Skin of body (tissue), 2 donors: ENCODE results near the gene CFAP74. TPM values are rescaled to one million over a fixed set of nuclear protein-coding genes. Genes with fewer than 3 reads are reported as not detected.

Experiments used
- DNase-seq: peaks from one replicate; lab custom pipeline; 2025; lab: John Stamatoyannopoulos, UW
- total RNA-seq: library from RNA; depleted of rRNA; stranded (reverse); fragments of >200 nt; gene quantifications from one replicate; pipeline ENCODE4 v1.2.3, GENCODE V29; 2014

Gene CFAP74
- total RNA-seq, 1 donor from 2014 or later, result 0.49 TPM

DNA sequence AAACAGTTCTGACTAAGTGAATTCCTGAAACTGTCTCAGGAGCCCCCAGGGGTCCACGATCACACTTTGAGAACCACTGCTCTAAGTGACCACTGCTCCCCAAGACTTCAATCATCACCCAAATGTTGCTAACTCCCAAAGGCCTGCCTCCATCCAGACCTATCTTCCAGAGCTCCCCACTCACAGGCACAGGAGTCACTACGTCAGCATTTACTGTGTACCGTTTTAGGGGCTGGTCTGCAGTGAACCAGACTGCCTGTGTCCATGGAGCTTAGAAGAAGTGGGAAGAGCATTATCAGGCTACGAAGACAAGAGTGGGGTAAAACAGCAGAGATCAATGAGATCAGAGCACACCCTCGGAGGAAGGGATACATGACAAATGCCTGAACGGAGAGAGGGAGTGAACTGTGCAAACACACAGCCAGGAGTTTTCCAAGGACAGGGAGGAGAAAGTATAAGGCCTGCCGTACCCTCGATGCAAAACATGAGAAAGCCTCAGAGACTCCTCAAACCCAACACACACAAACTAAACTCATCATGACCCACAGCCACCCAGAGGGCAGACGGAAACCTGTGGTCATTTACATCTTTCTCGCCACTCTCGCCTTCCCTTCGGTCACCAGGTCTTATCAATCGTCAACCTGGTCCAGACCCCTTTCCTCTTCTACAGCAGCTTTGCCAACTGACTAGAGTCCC is 122.8 kb downstream of the CFAP74 start:
- DNase-seq, result no peak

DNA sequence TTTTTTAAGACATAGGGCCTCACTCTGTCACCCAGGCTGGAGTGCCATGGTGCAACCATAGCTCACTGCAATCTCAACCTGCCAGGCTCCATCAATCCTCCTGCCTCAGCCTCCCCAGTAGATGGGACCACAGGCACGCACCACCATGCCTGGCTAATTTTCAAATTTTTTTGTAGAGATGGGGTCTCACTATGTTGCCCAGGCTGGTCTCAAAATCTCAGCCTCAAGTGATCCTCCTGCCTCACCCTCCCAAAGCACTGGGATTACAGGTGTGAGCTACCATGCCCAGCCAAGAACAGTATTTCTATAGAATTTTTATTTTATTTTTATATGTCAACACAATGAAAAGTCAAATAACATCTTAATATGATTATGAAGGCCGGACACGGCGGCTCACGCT is 123.6 kb downstream of the CFAP74 start:
- no peak for DNase-seq

DNA sequence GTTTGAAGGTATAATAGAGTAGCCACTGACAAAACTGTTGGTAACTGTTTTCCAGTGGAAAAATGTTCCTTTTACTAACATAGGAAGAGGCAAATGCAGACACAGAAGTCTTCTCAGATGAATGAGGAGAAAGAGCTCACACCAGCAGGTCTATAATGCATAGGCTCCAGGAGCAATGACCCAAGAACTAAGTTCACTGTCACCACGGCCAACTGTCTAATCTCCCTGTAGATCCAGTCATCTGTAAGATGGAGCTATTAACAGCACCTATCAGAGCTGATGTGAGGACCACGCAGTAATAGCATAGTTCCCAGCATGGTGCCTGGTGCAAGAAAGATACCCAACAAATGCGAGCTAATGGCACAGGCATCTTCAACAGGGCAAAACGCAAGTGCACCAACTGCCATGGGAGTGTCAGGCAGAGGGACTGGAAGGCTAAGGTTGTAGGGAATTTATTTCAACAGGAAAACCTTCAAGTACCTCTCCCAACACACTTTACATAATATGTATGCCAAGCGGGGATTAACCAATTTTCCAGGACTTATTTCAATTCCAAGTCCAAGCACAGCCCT is 125.6 kb downstream of the CFAP74 start:
- DNase-seq, result no peak

DNA sequence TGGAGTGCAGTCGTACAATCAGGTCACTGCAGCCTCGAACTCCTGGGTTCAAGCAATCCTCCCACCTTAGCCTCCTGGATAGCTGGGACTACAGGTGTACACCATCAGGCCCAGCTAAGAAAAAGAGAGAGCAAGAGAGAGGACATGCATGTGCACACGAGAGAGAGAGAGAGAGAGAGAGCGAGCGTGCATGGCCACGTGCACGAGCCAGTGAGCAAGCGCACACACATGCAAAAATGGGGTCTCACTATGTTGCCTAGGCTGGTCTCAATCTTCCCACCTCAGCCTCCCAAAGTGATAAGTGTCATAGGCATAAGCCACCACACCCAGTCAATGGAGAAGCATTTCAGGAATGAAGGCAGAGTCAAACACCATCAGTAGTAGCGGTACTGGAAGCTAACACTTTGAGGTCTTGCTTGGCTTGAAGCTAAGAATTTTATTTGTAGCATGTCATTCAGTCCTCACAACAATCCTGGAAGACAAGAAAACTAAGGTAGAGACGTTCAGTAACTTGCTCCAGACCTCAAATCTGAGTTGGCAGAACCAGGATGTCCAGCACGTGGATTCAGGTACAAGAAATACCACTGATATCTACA is 127.2 kb downstream of the CFAP74 start:
- no peak for DNase-seq

DNA sequence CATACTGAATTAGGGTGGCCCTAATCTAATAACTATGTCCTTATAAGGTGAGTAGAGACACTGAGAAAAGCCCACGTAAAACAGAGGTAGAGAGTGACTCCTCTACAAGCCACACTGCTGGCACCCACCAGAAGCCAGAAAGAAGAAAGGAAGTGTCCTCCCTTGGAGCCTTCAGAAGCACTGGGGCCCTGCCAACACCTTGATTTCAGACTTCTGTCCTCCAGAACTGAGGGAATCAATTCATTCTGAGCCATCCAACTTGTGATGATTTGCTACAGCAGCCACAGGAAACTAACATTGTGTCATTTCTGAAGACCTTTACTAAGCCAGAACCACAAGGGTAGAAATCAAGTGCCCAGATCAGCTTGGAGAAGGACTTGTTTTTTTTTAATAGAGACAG is 127.7 kb downstream of the CFAP74 start:
- DNase-seq, result no peak

DNA sequence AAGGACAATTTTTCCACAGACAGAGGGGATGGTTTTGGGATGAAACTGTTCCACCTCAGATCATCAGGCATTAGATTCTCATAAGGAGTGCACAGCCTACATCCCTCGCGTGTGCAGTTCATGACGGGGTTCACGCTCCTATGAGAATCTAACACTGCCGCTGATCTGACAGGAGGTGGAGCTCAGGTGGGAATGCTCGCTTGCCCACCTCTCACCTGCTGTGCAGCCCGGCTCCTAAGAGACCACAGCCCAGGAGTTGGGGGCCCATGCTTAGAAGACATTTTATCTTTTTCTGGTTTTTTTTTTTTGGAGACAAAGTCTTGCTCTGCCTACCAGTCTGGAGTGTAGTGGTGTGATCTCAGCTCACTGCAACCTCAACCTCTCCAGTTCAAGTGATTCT is 128.7 kb downstream of the CFAP74 start:
- DNase-seq, result no peak

DNA sequence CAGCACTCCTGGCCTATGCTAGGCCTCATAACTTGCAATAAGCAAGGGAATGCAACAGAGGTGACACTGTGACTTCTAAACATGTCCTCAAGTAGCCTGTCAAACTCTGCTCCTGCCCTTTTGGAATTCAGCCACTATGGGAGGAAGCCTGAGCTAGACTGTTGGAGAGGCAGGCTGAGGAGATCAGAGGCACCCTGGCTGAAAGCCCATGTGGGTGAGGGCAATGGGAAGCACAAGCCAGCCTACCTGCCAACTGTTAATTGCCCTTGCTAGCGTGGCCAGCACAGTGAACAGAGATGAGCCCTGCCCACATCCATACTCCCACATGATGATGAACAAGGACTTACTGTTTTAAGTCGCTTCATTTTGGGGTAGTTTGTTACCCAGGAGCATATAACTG is 130.4 kb downstream of the CFAP74 start:
- no peak for DNase-seq

DNA sequence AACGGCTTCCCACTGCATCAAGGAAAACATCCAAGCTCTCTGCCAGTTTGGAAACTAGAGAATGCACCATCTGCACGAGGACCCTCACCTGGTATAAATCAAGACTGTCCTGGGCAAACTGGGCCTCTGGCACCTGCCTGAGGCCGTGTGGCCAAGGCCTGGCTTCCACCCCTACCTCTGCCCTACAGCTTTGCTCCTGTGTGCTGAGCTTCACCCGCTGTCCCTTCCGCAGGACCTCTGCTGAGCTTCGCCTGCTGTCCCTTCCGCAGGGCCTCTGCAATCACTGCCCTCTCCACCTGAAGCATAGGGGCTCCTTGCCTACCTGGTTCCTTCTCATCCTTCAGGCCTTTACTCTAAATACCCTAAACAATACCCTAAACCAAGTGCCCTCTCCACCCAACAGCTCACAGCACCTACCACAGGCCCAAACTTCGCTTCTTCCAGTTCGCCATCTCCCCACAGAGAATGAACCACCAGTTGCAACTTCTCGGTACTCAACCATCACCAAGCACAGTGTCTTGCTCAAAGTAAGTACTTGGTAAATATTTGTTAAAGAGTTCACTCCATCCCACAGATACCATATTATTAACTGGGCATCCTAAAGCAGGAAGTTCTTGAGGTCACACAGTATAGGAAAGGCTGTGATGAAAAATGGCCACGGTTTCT is 131.1 kb downstream of the CFAP74 start:
- no peak for DNase-seq

Other genes with a start within 250 kb of the CFAP74 start
- gene NADK, start 225.3 kb downstream of the CFAP74 start, total RNA-seq, result 33.1 TPM
- gene GNB1, start 112.7 kb downstream of the CFAP74 start, total RNA-seq, result 84.8 TPM
- 19.0 TPM for gene CALML6, start 88.5 kb downstream of the CFAP74 start, total RNA-seq
- gene TMEM52, start 84.5 kb downstream of the CFAP74 start, total RNA-seq, result 3.6 TPM
- gene GABRD, start 15.6 kb upstream of the CFAP74 start, total RNA-seq, result 2.2 TPM
- gene PRKCZ, start 46.6 kb upstream of the CFAP74 start, total RNA-seq, result 10.8 TPM
- gene FAAP20, start 191.0 kb upstream of the CFAP74 start, total RNA-seq, result 15.5 TPM
- gene SKI, start 224.5 kb upstream of the CFAP74 start, total RNA-seq, result 28.4 TPM